HL-60 (cell line): ENCODE results near the gene KCNT2.
"Not testable (repeated sequence)": the region's sequence is repeated elsewhere in the genome, so short reads cannot be mapped to it uniquely, and the experiment has no call there.

Source experiments
- DNase-seq, 2 experiments: peaks; one replicate each; pipeline ENCODE4 v3.0.0-alpha.2; 2010 to 2020; ENCODE audit warnings: low read depth in 1 of 2, low spot score in 1 of 2
- H3K27ac ChIP-seq: fragments of 250-450 bp; sonication (Bioruptor Pico); replicated peaks from 2 replicates; pipeline ENCODE4 v1.5.1; 2020; ENCODE audit warnings: mild to moderate bottlenecking, moderate library complexity
- H3K27me3 ChIP-seq: fragments of 250-450 bp; sonication (Bioruptor Pico); 2 replicates; pipeline ENCODE4 v1.5.1; 2021; ENCODE audit warnings: mild to moderate bottlenecking, moderate library complexity; ENCODE audit not compliant: insufficient read depth, poor library complexity, severe bottlenecking
- H3K4me3 ChIP-seq: replicated peaks from 2 replicates; pipeline ENCODE4 v1.5.1; 2011; ENCODE audit warnings: mild to moderate bottlenecking, control low read depth, low read length; ENCODE audit not compliant: insufficient read depth
- GABPA ChIP-seq: IDR thresholded peaks from 2 replicates; pipeline ENCODE4 v1.6.1; 2012; ENCODE audit warnings: low read depth
- POLR2AphosphoS5 ChIP-seq: IDR thresholded peaks from 2 replicates; pipeline ENCODE4 v1.6.1; 2012; ENCODE audit warnings: low read depth
- SPI1 ChIP-seq: IDR thresholded peaks from 2 replicates; pipeline ENCODE4 v1.6.1; 2012; ENCODE audit warnings: low read depth, mild to moderate bottlenecking, borderline replicate concordance
- TF ChIP-seq, protein P1 (sequence below): IDR thresholded peaks from one replicate; pipeline ENCODE4 v1.5.1; 2011; ENCODE audit warnings: low read length, control low read depth, inconsistent platforms; ENCODE audit not compliant: insufficient read depth
- TF ChIP-seq, protein P2 (sequence below): IDR thresholded peaks from 2 replicates; pipeline ENCODE4 v1.6.1; 2012; ENCODE audit warnings: low read depth; ENCODE audit not compliant: insufficient replicate concordance

KCNT2 gene

DNA sequence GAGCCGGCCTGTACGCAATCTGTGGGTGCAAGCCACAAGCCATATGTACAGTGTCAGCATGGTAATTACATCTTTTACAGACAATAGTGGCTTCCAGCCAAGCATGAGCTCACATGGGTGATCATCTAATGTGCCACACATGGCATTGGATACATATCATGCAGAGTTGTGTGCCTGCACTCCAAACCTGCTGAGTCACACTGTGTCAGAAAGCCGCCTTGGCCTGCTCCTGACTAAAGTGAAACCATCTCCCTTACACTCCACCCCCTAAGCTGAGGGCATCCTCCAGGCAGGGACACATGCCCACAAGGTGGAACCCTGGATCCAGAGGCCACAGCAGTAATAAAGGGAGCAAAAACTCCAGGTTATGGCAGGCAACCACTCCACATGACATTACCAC is 72.5 kb downstream of the KCNT2 start:
- no peak for DNase-seq
- H3K27ac ChIP-seq: no peak overlapping the region
- H3K27me3 ChIP-seq: no peaks in the 10 kb centered on the region
- TF ChIP-seq SPI1: no peak
- TF ChIP-seq, protein P1, sequence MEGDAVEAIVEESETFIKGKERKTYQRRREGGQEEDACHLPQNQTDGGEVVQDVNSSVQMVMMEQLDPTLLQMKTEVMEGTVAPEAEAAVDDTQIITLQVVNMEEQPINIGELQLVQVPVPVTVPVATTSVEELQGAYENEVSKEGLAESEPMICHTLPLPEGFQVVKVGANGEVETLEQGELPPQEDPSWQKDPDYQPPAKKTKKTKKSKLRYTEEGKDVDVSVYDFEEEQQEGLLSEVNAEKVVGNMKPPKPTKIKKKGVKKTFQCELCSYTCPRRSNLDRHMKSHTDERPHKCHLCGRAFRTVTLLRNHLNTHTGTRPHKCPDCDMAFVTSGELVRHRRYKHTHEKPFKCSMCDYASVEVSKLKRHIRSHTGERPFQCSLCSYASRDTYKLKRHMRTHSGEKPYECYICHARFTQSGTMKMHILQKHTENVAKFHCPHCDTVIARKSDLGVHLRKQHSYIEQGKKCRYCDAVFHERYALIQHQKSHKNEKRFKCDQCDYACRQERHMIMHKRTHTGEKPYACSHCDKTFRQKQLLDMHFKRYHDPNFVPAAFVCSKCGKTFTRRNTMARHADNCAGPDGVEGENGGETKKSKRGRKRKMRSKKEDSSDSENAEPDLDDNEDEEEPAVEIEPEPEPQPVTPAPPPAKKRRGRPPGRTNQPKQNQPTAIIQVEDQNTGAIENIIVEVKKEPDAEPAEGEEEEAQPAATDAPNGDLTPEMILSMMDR: no peak
- no peak for TF ChIP-seq GABPA
- TF ChIP-seq, protein P2, sequence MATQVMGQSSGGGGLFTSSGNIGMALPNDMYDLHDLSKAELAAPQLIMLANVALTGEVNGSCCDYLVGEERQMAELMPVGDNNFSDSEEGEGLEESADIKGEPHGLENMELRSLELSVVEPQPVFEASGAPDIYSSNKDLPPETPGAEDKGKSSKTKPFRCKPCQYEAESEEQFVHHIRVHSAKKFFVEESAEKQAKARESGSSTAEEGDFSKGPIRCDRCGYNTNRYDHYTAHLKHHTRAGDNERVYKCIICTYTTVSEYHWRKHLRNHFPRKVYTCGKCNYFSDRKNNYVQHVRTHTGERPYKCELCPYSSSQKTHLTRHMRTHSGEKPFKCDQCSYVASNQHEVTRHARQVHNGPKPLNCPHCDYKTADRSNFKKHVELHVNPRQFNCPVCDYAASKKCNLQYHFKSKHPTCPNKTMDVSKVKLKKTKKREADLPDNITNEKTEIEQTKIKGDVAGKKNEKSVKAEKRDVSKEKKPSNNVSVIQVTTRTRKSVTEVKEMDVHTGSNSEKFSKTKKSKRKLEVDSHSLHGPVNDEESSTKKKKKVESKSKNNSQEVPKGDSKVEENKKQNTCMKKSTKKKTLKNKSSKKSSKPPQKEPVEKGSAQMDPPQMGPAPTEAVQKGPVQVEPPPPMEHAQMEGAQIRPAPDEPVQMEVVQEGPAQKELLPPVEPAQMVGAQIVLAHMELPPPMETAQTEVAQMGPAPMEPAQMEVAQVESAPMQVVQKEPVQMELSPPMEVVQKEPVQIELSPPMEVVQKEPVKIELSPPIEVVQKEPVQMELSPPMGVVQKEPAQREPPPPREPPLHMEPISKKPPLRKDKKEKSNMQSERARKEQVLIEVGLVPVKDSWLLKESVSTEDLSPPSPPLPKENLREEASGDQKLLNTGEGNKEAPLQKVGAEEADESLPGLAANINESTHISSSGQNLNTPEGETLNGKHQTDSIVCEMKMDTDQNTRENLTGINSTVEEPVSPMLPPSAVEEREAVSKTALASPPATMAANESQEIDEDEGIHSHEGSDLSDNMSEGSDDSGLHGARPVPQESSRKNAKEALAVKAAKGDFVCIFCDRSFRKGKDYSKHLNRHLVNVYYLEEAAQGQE: no peak
- no peak for TF ChIP-seq POLR2AphosphoS5
- no peak overlapping the region for H3K4me3 ChIP-seq

DNA sequence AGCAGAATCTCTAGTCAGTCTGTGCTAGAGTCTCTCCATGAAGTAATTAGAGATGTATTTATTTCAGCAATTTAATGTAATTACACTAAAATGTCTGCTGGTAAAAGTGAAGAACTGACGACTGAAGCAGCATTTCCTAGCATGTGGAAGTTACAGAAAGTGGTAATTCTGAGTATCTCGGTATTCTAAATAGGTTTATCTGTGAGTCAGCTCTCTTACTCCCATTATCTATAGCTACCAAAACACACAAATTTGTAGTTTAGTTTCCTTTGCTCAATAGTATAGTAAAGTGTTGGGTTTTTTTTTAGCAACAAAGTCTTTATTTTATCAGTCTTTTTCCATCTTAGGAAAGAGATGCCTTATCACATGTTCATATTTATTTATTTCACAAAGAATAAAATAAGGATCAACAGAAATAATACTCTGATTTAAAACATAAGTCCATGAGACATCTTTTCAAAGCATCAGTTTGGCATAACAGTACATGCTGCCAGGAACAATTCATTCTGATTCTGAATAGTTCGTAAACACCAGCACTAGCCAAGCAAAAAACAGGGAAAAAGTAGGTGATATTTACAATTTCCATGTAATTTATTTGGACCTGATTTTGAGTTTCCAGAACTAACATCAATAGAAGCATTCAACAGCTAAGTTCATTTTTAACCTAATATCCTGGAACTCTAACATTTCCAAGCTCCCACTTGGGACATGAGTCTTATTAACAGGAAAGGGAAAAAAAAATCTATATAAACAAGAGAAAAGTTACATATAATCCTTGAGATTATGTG is 76.3 kb downstream of the KCNT2 start:
- TF ChIP-seq, protein P2: no peak
- TF ChIP-seq GABPA: no peak
- TF ChIP-seq, protein P1: no peak
- TF ChIP-seq POLR2AphosphoS5: no peak
- no peak for TF ChIP-seq SPI1
- no peak overlapping the region for H3K27ac ChIP-seq
- H3K27me3 ChIP-seq: no peaks in the 10 kb centered on the region
- DNase-seq: no peak
- no peak overlapping the region for H3K4me3 ChIP-seq

DNA sequence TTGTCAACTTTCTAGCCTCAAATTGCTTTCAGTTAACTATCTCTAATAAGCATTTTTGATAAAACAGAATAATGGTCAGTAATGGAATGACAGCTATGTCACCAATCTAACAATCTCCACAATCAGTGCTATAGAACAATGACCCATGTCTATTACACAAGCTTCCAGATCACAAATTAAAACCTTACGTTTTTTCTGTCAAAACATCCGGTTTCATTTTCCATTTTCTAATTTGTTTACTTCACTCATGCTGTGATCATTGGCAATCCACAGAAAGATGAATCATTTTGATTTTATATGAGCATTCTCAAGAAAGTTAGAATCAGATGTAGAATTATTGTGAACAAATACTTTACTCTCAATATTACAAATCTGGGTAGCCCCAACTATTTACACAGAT is 80.3 kb downstream of the KCNT2 start:
- H3K27ac ChIP-seq: no peak overlapping the region
- DNase-seq: no peak
- no peak overlapping the region for H3K4me3 ChIP-seq
- TF ChIP-seq SPI1 (no peak), POLR2AphosphoS5 (no peak), GABPA (no peak)
- TF ChIP-seq, protein P1: no peak
- TF ChIP-seq, protein P2: no peak
- H3K27me3 ChIP-seq: no peaks in the 10 kb centered on the region

DNA sequence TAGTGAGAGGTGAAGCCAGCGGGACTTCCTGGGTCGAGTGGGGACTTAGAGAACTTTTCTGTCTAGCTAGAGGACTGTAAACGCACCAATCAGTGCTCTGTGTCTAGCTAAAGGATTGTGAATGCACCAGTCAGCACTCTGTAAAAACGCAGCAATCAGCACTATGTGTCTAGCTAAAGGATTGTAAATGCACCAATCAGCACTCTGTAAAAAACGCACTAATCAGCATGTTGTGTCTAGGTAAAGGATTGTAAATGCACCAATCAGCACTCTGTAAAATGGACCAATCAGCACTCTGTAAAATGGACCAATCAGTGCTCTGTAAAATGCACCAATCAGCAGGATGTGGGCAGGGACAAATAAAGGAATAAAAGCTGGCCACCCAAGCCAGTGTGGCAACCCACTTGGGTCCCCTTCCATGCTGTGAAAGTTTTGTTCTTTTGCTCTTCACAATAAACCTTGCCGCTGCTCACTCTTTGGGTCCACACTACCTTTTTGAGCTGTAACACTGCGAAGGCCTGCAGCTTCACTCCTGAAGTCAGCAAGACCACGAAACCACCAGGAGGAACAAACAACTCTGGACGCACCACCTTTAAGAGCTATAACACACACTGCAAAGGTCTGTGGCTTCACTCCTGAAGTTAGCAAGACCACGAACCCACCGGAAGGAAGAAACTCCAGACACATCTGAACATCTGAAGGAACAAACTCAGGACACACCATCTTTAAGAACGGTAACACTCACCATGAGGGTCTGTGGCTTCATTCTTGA is 85.5 kb downstream of the KCNT2 start:
- DNase-seq: not testable (repeated sequence)

More for the DNA sequence above, 85.5 kb downstream of the KCNT2 start:
- H3K27me3 ChIP-seq, H3K4me3 ChIP-seq, H3K27ac ChIP-seq: not testable (repeated sequence)
